CD8-positive, alpha-beta memory T cell (primary cell): ENCODE data around the gene PEX16. TPM values are rescaled to one million over a fixed set of nuclear protein-coding genes. Genes with fewer than 3 reads are reported as not detected.

Source experiments
- CTCF ChIA-PET: fragments of 350-600 bp; sonication (Branson Sonifier 250); formaldehyde crosslinking; loops from one replicate; lab custom pipeline; 2021; ENCODE audit warnings: antibody characterized with exemption; lab: Charles Lee
- POLR2A ChIA-PET: fragments of 350-600 bp; sonication (Branson Sonifier 250); formaldehyde crosslinking; loops from one replicate; lab custom pipeline; 2021; ENCODE audit warnings: antibody characterized with exemption; lab: Charles Lee
- DNase-seq, 5 donors: peaks; one replicate each; pipeline versions ENCODE4 v3.0.0 to v3.0.0-alpha.2; 2020 to 2022; ENCODE audit warnings: mixed read lengths in 1 of 5
- H3K27ac ChIP-seq: one replicate; pipeline ENCODE4 v1.7.0; 2013; ENCODE audit warnings: low read depth, mild to moderate bottlenecking, low read length, moderate library complexity
- H3K27me3 ChIP-seq: 2 replicates; pipeline ENCODE4 v1.7.0; 2013; ENCODE audit warnings: low read length, mild to moderate bottlenecking; ENCODE audit not compliant: insufficient read depth, poor library complexity, severe bottlenecking
- H3K36me3 ChIP-seq: 2 replicates; pipeline ENCODE4 v1.7.0; 2013; ENCODE audit warnings: mild to moderate bottlenecking, low read length, moderate library complexity; ENCODE audit not compliant: insufficient read depth
- H3K4me1 ChIP-seq: 2 replicates; pipeline ENCODE4 v1.7.0; 2013; ENCODE audit warnings: mild to moderate bottlenecking, low read length, moderate library complexity; ENCODE audit not compliant: insufficient read depth
- H3K4me3 ChIP-seq: 2 replicates; pipeline ENCODE4 v1.7.0; 2013; ENCODE audit warnings: mild to moderate bottlenecking, low read length
- H3K9me3 ChIP-seq: 2 replicates; pipeline ENCODE4 v1.7.0; 2013; ENCODE audit warnings: mild to moderate bottlenecking, low read length
- H3K27ac Mint-ChIP-seq, 8 donors: one replicate each; pipeline ENCODE4 v1.8.0; 2020 to 2021; ENCODE audit warnings: mixed read lengths in 8 of 8, mild to moderate bottlenecking in 6 of 8, inconsistent platforms in 3 of 8, moderate library complexity in 3 of 8
- H3K27me3 Mint-ChIP-seq, 2 donors: one replicate each; pipeline ENCODE4 v1.8.0; 2020 to 2021; ENCODE audit warnings: mixed read lengths in 2 of 2, mild to moderate bottlenecking in 1 of 2, moderate library complexity in 1 of 2
- H3K36me3 Mint-ChIP-seq, 3 donors: one replicate each; pipeline ENCODE4 v1.8.0; 2020 to 2021; ENCODE audit warnings: mixed read lengths in 3 of 3, inconsistent platforms in 1 of 3, mild to moderate bottlenecking in 1 of 3
- H3K4me1 Mint-ChIP-seq, 3 donors: one replicate each; pipeline ENCODE4 v1.8.0; 2020 to 2021; ENCODE audit warnings: mixed read lengths in 3 of 3, inconsistent platforms in 1 of 3, mild to moderate bottlenecking in 1 of 3
- H3K4me3 Mint-ChIP-seq, 7 donors: one replicate each; pipeline ENCODE4 v1.8.0; 2020 to 2021; ENCODE audit warnings: mixed read lengths in 7 of 7, mild to moderate bottlenecking in 6 of 7, moderate library complexity in 4 of 7, inconsistent platforms in 2 of 7
- H3K9me3 Mint-ChIP-seq, 5 donors: one replicate each; pipeline ENCODE4 v1.8.0; 2020 to 2022; ENCODE audit warnings: mixed read lengths in 5 of 5, mild to moderate bottlenecking in 3 of 5, moderate library complexity in 2 of 5, inconsistent platforms in 1 of 5
- polyA plus RNA-seq: library from polyadenylated mRNA; unstranded; fragments of 300-500 nt; fragmentation: Illumina TruSeq; gene quantifications from one replicate; pipeline ENCODE4 v1.2.3, GENCODE V29; 2021
- total RNA-seq, 2 experiments: library from RNA; stranded (reverse); gene quantifications; one replicate each; pipeline ENCODE4 v1.2.3, GENCODE V29; 2021

The PEX16 gene
- total and polyA plus RNA-seq, 3 experiments from 2014 or later = 35.1 to 63.4 (median 43.2) TPM

GRCh38 chr11:45884596-45885185, 33.0 kb downstream of the PEX16 start:
- peaks cover 0 to 4% of the 10 kb centered on the region in 2 donors for H3K27me3 Mint-ChIP-seq
- peaks cover 12 to 25% (median 12%) of the 10 kb centered on the region in 3 donors for H3K36me3 Mint-ChIP-seq
- peak overlapping the region; percentile 65 to 92 (median 74) for H3K4me3 Mint-ChIP-seq
- H3K27ac Mint-ChIP-seq = peak overlapping the region in 3 of 8 donors; percentile 32 to 54 (median 51)
- H3K4me3 ChIP-seq = peak overlapping the region; percentile 55
- H3K36me3 ChIP-seq = peaks cover 12% of the 10 kb centered on the region
- DNase-seq = no peak
- H3K4me1 ChIP-seq = peaks cover 6% of the 10 kb centered on the region
- H3K27me3 ChIP-seq = no peaks in the 10 kb centered on the region
- no peak overlapping the region for H3K27ac ChIP-seq
- peaks cover 10 to 11% (median 10%) of the 10 kb centered on the region in 3 donors for H3K4me1 Mint-ChIP-seq
- no peaks in the 10 kb centered on the region for H3K9me3 Mint-ChIP-seq
- no peaks in the 10 kb centered on the region for H3K9me3 ChIP-seq
- ChIA-PET POLR2A (no interaction called here), CTCF (interaction anchor here (1.2 to 1.5 kb wide), 2 partner anchors 9 to 79 kb away, joined by 3 to 4 read pairs; no protein-coding TSS in a partner anchor)

- no peak overlapping the region for H3K27ac ChIP-seq
- ChIA-PET CTCF (no interaction called here), POLR2A (no interaction called here)
Observed at GRCh38 chr11:45881708-45882368, 35.8 kb downstream of the PEX16 start.

GRCh38 chr11:45880772-45881570, 36.7 kb downstream of the PEX16 start:
- CTCF ChIA-PET = no interaction called here
- H3K27ac Mint-ChIP-seq = no peak overlapping the region
- peaks cover 27 to 58% (median 28%) of the 10 kb centered on the region in 3 donors for H3K36me3 Mint-ChIP-seq
- Histone ChIP-seq H3K36me3 (peaks cover 29% of the 10 kb centered on the region), H3K27me3 (no peaks in the 10 kb centered on the region), H3K27ac (no peak overlapping the region), H3K9me3 (no peaks in the 10 kb centered on the region), H3K4me3 (no peak overlapping the region), H3K4me1 (peaks cover 6% of the 10 kb centered on the region)
- peaks cover 10 to 11% (median 10%) of the 10 kb centered on the region in 3 donors for H3K4me1 Mint-ChIP-seq
- H3K27me3 Mint-ChIP-seq = peaks cover 0 to 2% of the 10 kb centered on the region in 2 donors
- H3K4me3 Mint-ChIP-seq = peak overlapping the region in 1 of 7 donors; percentile 40
- H3K9me3 Mint-ChIP-seq = no peaks in the 10 kb centered on the region
- POLR2A ChIA-PET = no interaction called here
- DNase-seq = no peak

More at GRCh38 chr11:45881708-45882368, 35.8 kb downstream of the PEX16 start:
- Histone ChIP-seq H3K4me1 (peaks cover 6% of the 10 kb centered on the region), H3K36me3 (peaks cover 29% of the 10 kb centered on the region), H3K4me3 (no peak overlapping the region), H3K27me3 (no peaks in the 10 kb centered on the region), H3K9me3 (no peaks in the 10 kb centered on the region)
- no peak overlapping the region for H3K4me3 Mint-ChIP-seq
- peaks cover 22 to 49% (median 24%) of the 10 kb centered on the region in 3 donors for H3K36me3 Mint-ChIP-seq
- no peak for DNase-seq
- H3K4me1 Mint-ChIP-seq = peaks cover 10 to 11% (median 10%) of the 10 kb centered on the region in 3 donors
- H3K27ac Mint-ChIP-seq = no peak overlapping the region
- H3K9me3 Mint-ChIP-seq = no peaks in the 10 kb centered on the region
- peaks cover 0 to 2% of the 10 kb centered on the region in 2 donors for H3K27me3 Mint-ChIP-seq

- Mint-ChIP-seq H3K36me3 (peaks cover 28 to 67% (median 30%) of the 10 kb centered on the region in 3 donors), H3K4me1 (peaks cover 7 to 8% (median 7%) of the 10 kb centered on the region in 3 donors), H3K27ac (peak overlapping the region in 1 of 8 donors; percentile 19), H3K27me3 (peaks cover 0 to 2% of the 10 kb centered on the region in 2 donors), H3K9me3 (no peaks in the 10 kb centered on the region), H3K4me3 (no peak overlapping the region)
- no peak overlapping the region for H3K4me3 ChIP-seq
- H3K27me3 ChIP-seq = no peaks in the 10 kb centered on the region
- DNase-seq = no peak
- H3K36me3 ChIP-seq = peaks cover 37% of the 10 kb centered on the region
- H3K4me1 ChIP-seq = peaks cover 4% of the 10 kb centered on the region
- no peaks in the 10 kb centered on the region for H3K9me3 ChIP-seq
- ChIA-PET POLR2A (no interaction called here), CTCF (no interaction called here)
- H3K27ac ChIP-seq = no peak overlapping the region
Observed at GRCh38 chr11:45879803-45880686, 37.6 kb downstream of the PEX16 start.

- no peak overlapping the region for H3K4me3 Mint-ChIP-seq
- Histone ChIP-seq H3K4me3 (no peak overlapping the region), H3K27ac (no peak overlapping the region), H3K4me1 (no peaks in the 10 kb centered on the region), H3K9me3 (no peaks in the 10 kb centered on the region), H3K36me3 (peaks cover 46% of the 10 kb centered on the region), H3K27me3 (no peaks in the 10 kb centered on the region)
- DNase-seq = no peak
- ChIA-PET CTCF (no interaction called here), POLR2A (no interaction called here)
- peaks cover 28 to 85% (median 37%) of the 10 kb centered on the region in 3 donors for H3K36me3 Mint-ChIP-seq
- H3K9me3 Mint-ChIP-seq = no peaks in the 10 kb centered on the region
- H3K4me1 Mint-ChIP-seq = no peaks in the 10 kb centered on the region
- H3K27ac Mint-ChIP-seq = no peak overlapping the region
- H3K27me3 Mint-ChIP-seq = no peaks in the 10 kb centered on the region
Observed at GRCh38 chr11:45877845-45878244, 39.8 kb downstream of the PEX16 start.

GRCh38 chr11:45877221-45877620, 40.5 kb downstream of the PEX16 start:
- POLR2A ChIA-PET = no interaction called here
- H3K27ac Mint-ChIP-seq = no peak overlapping the region
- H3K4me3 Mint-ChIP-seq = no peak overlapping the region
- peaks cover 26 to 88% (median 37%) of the 10 kb centered on the region in 3 donors for H3K36me3 Mint-ChIP-seq
- H3K4me3 ChIP-seq = no peak overlapping the region
- H3K9me3 ChIP-seq = no peaks in the 10 kb centered on the region
- no peaks in the 10 kb centered on the region for H3K4me1 ChIP-seq
- no peaks in the 10 kb centered on the region for H3K9me3 Mint-ChIP-seq
- no peaks in the 10 kb centered on the region for H3K4me1 Mint-ChIP-seq
- H3K27ac ChIP-seq = no peak overlapping the region
- H3K36me3 ChIP-seq = peaks cover 46% of the 10 kb centered on the region
- DNase-seq = no peak
- CTCF ChIA-PET = no interaction called here
- H3K27me3 Mint-ChIP-seq = no peaks in the 10 kb centered on the region
- no peaks in the 10 kb centered on the region for H3K27me3 ChIP-seq

- CTCF ChIA-PET = no interaction called here
- no peaks in the 10 kb centered on the region for H3K27me3 Mint-ChIP-seq
- Histone ChIP-seq H3K4me1 (no peaks in the 10 kb centered on the region), H3K9me3 (no peaks in the 10 kb centered on the region), H3K27ac (no peak overlapping the region), H3K36me3 (peaks cover 54% of the 10 kb centered on the region), H3K27me3 (no peaks in the 10 kb centered on the region), H3K4me3 (no peak overlapping the region)
- H3K4me3 Mint-ChIP-seq = no peak overlapping the region
- no peaks in the 10 kb centered on the region for H3K4me1 Mint-ChIP-seq
- peak overlapping the region in 1 of 8 donors; percentile 73 for H3K27ac Mint-ChIP-seq
- H3K36me3 Mint-ChIP-seq = peaks cover 24 to 89% (median 37%) of the 10 kb centered on the region in 3 donors
- POLR2A ChIA-PET = no interaction called here
- peak in 1 of 5 donors; percentile 6 for DNase-seq
- no peaks in the 10 kb centered on the region for H3K9me3 Mint-ChIP-seq
Observed at GRCh38 chr11:45876401-45876800, 41.3 kb downstream of the PEX16 start.
